WTC11 (cell line): ENCODE results near the gene RBMY1J. TPM values are rescaled to one million over a fixed set of nuclear protein-coding genes. Genes with fewer than 3 reads are reported as not detected.
"Not testable (repeated sequence)": the region's sequence is repeated elsewhere in the genome, so short reads cannot be mapped to it uniquely, and the experiment has no call there.

Experiments used
- ATAC-seq: fragments of 200-7000 bp; cut with Tn5 transposase; 2 replicates; pipeline ENCODE4 v1.10.0; 2021; ENCODE audit warnings: mild to moderate bottlenecking, moderate library complexity
- Bru-seq: library from RNA; stranded (reverse); fragments of 400-500 nt; gene quantifications from one replicate; lab custom pipeline; 2021; lab: Mats Ljungman, UMichigan
- CTCF ChIA-PET: fragments of 300-600 bp; sonication (Branson Sonifier 250); formaldehyde crosslinking; loops from one replicate; lab custom pipeline; 2021; ENCODE audit warnings: antibody characterized with exemption; lab: Charles Lee
- POLR2A ChIA-PET: fragments of 350-600 bp; sonication (Branson Sonifier 250); formaldehyde crosslinking; loops from one replicate; lab custom pipeline; 2021; ENCODE audit warnings: antibody characterized with exemption; lab: Charles Lee
- DNase-seq: peaks from one replicate; pipeline ENCODE4 v3.0.0; 2021; ENCODE audit warnings: low spot score
- H3K27ac Mint-ChIP-seq: 2 replicates; pipeline ENCODE4 v1.8.0; 2021; ENCODE audit warnings: mixed read lengths
- H3K27me3 Mint-ChIP-seq: 2 replicates; pipeline ENCODE4 v1.8.0; 2021; ENCODE audit warnings: low read depth, mild to moderate bottlenecking, moderate library complexity, mixed read lengths
- H3K36me3 Mint-ChIP-seq: 2 replicates; pipeline ENCODE4 v1.8.0; 2021; ENCODE audit warnings: mixed read lengths
- H3K4me1 Mint-ChIP-seq: 2 replicates; pipeline ENCODE4 v1.8.0; 2022; ENCODE audit warnings: mixed read lengths
- H3K4me3 Mint-ChIP-seq: 2 replicates; pipeline ENCODE4 v1.8.0; 2021; ENCODE audit warnings: mild to moderate bottlenecking, moderate library complexity, mixed read lengths
- H3K9me3 Mint-ChIP-seq: 2 replicates; pipeline ENCODE4 v1.8.0; 2021; ENCODE audit warnings: mixed read lengths
- AR ChIP-seq: fragments of 250-450 bp; sonication (Bioruptor Pico); IDR thresholded peaks from 2 replicates; pipeline ENCODE4 v1.9.0; 2021; ENCODE audit warnings: mild to moderate bottlenecking
- ATF2 ChIP-seq: sonication (generic); formaldehyde crosslinking; IDR thresholded peaks from 2 replicates; pipeline ENCODE4 v1.8.1; 2022; ENCODE audit warnings: low read depth, missing genetic modification reagents, borderline replicate concordance
- FOXK1 ChIP-seq: sonication (generic); formaldehyde crosslinking; IDR thresholded peaks from 2 replicates; pipeline ENCODE4 v1.8.0; 2022; ENCODE audit warnings: mild to moderate bottlenecking, moderate library complexity, missing genetic modification reagents
- GTF2I ChIP-seq: fragments of 250-450 bp; sonication (Bioruptor Pico); conservative IDR thresholded peaks from 2 replicates; pipeline ENCODE4 v1.4.0; 2021; ENCODE audit warnings: mild to moderate bottlenecking
- HMGA2 ChIP-seq: fragments of 250-450 bp; sonication (Bioruptor Pico); IDR thresholded peaks from 2 replicates; pipeline ENCODE4 v1.4.0; 2021; ENCODE audit warnings: mild to moderate bottlenecking, moderate library complexity
- IRF2 ChIP-seq: sonication (generic); formaldehyde crosslinking; IDR thresholded peaks from 2 replicates; pipeline ENCODE4 v1.8.0; 2022; ENCODE audit warnings: low read depth, missing genetic modification reagents, borderline replicate concordance
- NFATC4 ChIP-seq: fragments of 250-450 bp; sonication (Bioruptor Pico); IDR thresholded peaks from 2 replicates; pipeline ENCODE4 v1.9.0; 2021; ENCODE audit warnings: mild to moderate bottlenecking
- NFYB ChIP-seq: sonication (generic); formaldehyde crosslinking; conservative IDR thresholded peaks from 2 replicates; pipeline ENCODE4 v1.8.0; 2022; ENCODE audit warnings: low read depth, missing genetic modification reagents
- PREB ChIP-seq: sonication (generic); formaldehyde crosslinking; IDR thresholded peaks from 2 replicates; pipeline ENCODE4 v1.8.1; 2022; ENCODE audit warnings: mild to moderate bottlenecking, missing genetic modification reagents, moderate library complexity, borderline replicate concordance
- TEAD1 ChIP-seq: sonication (generic); formaldehyde crosslinking; IDR thresholded peaks from 2 replicates; pipeline ENCODE4 v1.8.0; 2022; ENCODE audit warnings: mild to moderate bottlenecking, missing genetic modification reagents
- ZNF219 ChIP-seq: sonication (generic); formaldehyde crosslinking; IDR thresholded peaks from 2 replicates; pipeline ENCODE4 v1.8.0; 2023; ENCODE audit warnings: missing genetic modification reagents, mild to moderate bottlenecking, borderline replicate concordance
- ZNF232 ChIP-seq: sonication (generic); formaldehyde crosslinking; IDR thresholded peaks from 2 replicates; pipeline ENCODE4 v1.8.0; 2022; ENCODE audit warnings: mild to moderate bottlenecking, missing genetic modification reagents
- ZNF423 ChIP-seq: fragments of 250-450 bp; sonication (Bioruptor Pico); IDR thresholded peaks from 2 replicates; pipeline ENCODE4 v2.1.2; 2022; ENCODE audit warnings: mild to moderate bottlenecking, moderate library complexity
- ZNF671 ChIP-seq: fragments of 250-450 bp; sonication (Bioruptor Pico); IDR thresholded peaks from 2 replicates; pipeline ENCODE4 v1.8.0; 2021; ENCODE audit warnings: mild to moderate bottlenecking
- long read RNA-seq, 3 experiments: library from RNA in 1 of 3; library from capped mRNA in 1 of 3; library from polyadenylated mRNA in 1 of 3; unstranded in 2 of 3; stranded (forward) in 1 of 3; transcript quantifications; one replicate each; pipeline ENCODE4 v2.0.0, GENCODE V29; 2021
- total RNA-seq: library from RNA; stranded (reverse); gene quantifications from 3 replicates; pipeline ENCODE4 v1.2.3, GENCODE V29; 2021
- TF ChIP-seq, protein P1 (sequence below): sonication (generic); formaldehyde crosslinking; IDR thresholded peaks from 2 replicates; pipeline ENCODE4 v1.8.1; 2023; ENCODE audit warnings: mild to moderate bottlenecking, moderate library complexity, missing genetic modification reagents
- TF ChIP-seq, protein P2 (sequence below): sonication (generic); formaldehyde crosslinking; IDR thresholded peaks from 2 replicates; pipeline ENCODE4 v1.8.0; 2023; ENCODE audit warnings: mild to moderate bottlenecking, missing genetic modification reagents
- TF ChIP-seq, protein P3 (sequence below): sonication (generic); formaldehyde crosslinking; IDR thresholded peaks from 2 replicates; pipeline ENCODE4 v1.8.1; 2023; ENCODE audit warnings: mild to moderate bottlenecking, missing genetic modification reagents

Gene RBMY1J
- not detected in 3 replicates for total RNA-seq
- Bru-seq, nascent RNA: not detected
- long read RNA-seq, experiment 1: 0 reads
- long read RNA-seq, experiment 2: 0 reads
- long read RNA-seq, experiment 3: 0 reads

DNA sequence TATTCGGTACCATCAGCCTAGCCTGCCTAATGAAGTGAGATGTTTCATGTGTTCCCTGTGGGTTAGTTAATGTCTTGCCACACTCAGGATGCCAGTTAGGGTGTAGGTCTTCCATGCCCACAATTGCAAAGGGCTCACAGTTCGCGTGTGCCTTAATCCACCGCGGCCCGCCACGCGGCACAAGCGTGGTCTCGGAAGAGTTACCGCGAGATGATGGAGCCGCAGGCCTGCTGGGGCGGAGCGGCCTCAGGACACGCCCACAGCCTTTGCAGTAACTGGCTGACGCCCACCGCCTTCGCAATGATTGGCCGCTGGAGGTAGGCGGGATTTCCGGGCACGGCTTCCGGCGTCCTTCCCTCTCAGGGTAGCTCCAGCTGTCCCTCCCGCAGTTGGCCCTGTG is at the start of gene RBMY1J:
RBMY1J (plus strand) TSS at position 301 of the 400 bp plus-strand sequence. CDS start 2,038 bp downstream, outside the sequence.
- CTCF ChIA-PET, POLR2A ChIA-PET, DNase-seq, H3K4me3 Mint-ChIP-seq, H3K27me3 Mint-ChIP-seq, H3K27ac Mint-ChIP-seq, H3K4me1 Mint-ChIP-seq, H3K9me3 Mint-ChIP-seq, H3K36me3 Mint-ChIP-seq, ATAC-seq: not testable (repeated sequence)

DNA sequence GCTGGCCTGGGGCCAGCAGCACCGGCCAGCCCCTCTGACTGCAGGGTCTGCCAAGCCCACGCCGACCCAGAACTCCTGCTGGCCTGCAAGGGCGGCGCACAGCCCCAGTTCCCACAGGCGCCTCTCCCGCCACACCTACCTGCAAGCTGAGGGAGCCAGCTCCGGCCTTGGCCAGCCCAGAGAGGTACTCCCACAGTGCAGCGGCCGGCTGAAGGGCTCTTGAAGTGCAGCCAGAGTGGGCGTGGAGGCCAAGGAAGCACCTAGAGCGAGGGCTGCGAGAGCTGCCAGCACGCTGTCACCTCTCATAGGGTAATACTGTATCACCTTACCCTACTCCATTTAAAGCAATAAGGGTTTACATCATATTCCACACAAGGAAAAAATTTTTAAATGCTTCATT is 35.8 kb upstream of the RBMY1J start:
- peaks cover 23% of the 10 kb centered on the region for H3K9me3 Mint-ChIP-seq
- ChIA-PET CTCF (no interaction called here), POLR2A (no interaction called here)
- no peak overlapping the region for H3K4me3 Mint-ChIP-seq
- H3K27ac Mint-ChIP-seq: no peak overlapping the region
- no peaks in the 10 kb centered on the region; the same call in 1 of the 2 replicates for H3K27me3 Mint-ChIP-seq
- no peaks in the 10 kb centered on the region for H3K4me1 Mint-ChIP-seq
- peaks cover 15% of the 10 kb centered on the region for H3K36me3 Mint-ChIP-seq
- no peak for ATAC-seq
- no peak for TF ChIP-seq GTF2I (CRISPR knock-in tag)
- no peak for TF ChIP-seq ATF2 (CRISPR knock-in tag)
- TF ChIP-seq ZNF232: no peak
- TF ChIP-seq ZNF219 (CRISPR knock-in tag): no peak
- no peak for TF ChIP-seq HMGA2 (CRISPR knock-in tag)
- TF ChIP-seq, protein P1, sequence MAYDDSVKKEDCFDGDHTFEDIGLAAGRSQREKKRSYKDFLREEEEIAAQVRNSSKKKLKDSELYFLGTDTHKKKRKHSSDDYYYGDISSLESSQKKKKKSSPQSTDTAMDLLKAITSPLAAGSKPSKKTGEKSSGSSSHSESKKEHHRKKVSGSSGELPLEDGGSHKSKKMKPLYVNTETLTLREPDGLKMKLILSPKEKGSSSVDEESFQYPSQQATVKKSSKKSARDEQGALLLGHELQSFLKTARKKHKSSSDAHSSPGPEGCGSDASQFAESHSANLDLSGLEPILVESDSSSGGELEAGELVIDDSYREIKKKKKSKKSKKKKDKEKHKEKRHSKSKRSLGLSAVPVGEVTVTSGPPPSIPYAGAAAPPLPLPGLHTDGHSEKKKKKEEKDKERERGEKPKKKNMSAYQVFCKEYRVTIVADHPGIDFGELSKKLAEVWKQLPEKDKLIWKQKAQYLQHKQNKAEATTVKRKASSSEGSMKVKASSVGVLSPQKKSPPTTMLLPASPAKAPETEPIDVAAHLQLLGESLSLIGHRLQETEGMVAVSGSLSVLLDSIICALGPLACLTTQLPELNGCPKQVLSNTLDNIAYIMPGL (CRISPR knock-in tag): no peak
- TF ChIP-seq, protein P2, sequence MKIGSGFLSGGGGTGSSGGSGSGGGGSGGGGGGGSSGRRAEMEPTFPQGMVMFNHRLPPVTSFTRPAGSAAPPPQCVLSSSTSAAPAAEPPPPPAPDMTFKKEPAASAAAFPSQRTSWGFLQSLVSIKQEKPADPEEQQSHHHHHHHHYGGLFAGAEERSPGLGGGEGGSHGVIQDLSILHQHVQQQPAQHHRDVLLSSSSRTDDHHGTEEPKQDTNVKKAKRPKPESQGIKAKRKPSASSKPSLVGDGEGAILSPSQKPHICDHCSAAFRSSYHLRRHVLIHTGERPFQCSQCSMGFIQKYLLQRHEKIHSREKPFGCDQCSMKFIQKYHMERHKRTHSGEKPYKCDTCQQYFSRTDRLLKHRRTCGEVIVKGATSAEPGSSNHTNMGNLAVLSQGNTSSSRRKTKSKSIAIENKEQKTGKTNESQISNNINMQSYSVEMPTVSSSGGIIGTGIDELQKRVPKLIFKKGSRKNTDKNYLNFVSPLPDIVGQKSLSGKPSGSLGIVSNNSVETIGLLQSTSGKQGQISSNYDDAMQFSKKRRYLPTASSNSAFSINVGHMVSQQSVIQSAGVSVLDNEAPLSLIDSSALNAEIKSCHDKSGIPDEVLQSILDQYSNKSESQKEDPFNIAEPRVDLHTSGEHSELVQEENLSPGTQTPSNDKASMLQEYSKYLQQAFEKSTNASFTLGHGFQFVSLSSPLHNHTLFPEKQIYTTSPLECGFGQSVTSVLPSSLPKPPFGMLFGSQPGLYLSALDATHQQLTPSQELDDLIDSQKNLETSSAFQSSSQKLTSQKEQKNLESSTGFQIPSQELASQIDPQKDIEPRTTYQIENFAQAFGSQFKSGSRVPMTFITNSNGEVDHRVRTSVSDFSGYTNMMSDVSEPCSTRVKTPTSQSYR (CRISPR knock-in tag): no peak
- TF ChIP-seq ZNF423 (CRISPR knock-in tag): no peak
- TF ChIP-seq TEAD1 (CRISPR knock-in tag): no peak
- no peak for TF ChIP-seq PREB
- TF ChIP-seq NFYB (CRISPR knock-in tag): no peak
- TF ChIP-seq FOXK1 (CRISPR knock-in tag): no peak
- no peak for DNase-seq

DNA sequence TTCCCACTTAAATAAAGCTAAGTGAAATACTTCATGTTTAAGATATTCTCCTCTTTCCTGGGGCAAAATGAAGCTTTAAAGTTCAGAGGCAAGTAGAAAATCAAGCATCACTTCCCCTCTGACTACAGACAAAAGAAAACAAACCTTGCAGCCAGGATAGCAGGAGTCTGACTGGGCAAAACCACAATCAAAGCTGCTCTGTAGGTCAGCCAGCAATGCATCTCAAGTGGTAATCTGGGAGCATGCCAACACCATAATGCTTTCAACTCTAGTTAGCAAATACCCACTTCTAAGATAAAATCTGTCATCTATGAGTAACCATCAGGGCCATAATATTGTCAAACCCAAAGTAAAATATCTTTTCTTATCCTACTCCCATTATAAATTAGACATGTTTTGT is 32.6 kb upstream of the RBMY1J start:
- no peak overlapping the region for H3K27ac Mint-ChIP-seq
- DNase-seq (no peak), ATAC-seq (no peak)
- H3K27me3 Mint-ChIP-seq: no peaks in the 10 kb centered on the region
- CTCF ChIA-PET: no interaction called here
- H3K4me1 Mint-ChIP-seq: no peaks in the 10 kb centered on the region
- peaks cover 24% of the 10 kb centered on the region; the same call in 1 of the 2 replicates for H3K36me3 Mint-ChIP-seq
- POLR2A ChIA-PET: no interaction called here
- no peak overlapping the region for H3K4me3 Mint-ChIP-seq
- peaks cover 34% of the 10 kb centered on the region for H3K9me3 Mint-ChIP-seq
- no peak for TF ChIP-seq IRF2 (CRISPR knock-in tag)
- TF ChIP-seq, protein P3, sequence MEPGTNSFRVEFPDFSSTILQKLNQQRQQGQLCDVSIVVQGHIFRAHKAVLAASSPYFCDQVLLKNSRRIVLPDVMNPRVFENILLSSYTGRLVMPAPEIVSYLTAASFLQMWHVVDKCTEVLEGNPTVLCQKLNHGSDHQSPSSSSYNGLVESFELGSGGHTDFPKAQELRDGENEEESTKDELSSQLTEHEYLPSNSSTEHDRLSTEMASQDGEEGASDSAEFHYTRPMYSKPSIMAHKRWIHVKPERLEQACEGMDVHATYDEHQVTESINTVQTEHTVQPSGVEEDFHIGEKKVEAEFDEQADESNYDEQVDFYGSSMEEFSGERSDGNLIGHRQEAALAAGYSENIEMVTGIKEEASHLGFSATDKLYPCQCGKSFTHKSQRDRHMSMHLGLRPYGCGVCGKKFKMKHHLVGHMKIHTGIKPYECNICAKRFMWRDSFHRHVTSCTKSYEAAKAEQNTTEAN (CRISPR knock-in tag): no peak
- no peak for TF ChIP-seq NFATC4
- no peak for TF ChIP-seq ZNF671
- no peak for TF ChIP-seq AR (CRISPR knock-in tag)
